ENCODE data around the gene UBALD1.

Gene UBALD1

DNA sequence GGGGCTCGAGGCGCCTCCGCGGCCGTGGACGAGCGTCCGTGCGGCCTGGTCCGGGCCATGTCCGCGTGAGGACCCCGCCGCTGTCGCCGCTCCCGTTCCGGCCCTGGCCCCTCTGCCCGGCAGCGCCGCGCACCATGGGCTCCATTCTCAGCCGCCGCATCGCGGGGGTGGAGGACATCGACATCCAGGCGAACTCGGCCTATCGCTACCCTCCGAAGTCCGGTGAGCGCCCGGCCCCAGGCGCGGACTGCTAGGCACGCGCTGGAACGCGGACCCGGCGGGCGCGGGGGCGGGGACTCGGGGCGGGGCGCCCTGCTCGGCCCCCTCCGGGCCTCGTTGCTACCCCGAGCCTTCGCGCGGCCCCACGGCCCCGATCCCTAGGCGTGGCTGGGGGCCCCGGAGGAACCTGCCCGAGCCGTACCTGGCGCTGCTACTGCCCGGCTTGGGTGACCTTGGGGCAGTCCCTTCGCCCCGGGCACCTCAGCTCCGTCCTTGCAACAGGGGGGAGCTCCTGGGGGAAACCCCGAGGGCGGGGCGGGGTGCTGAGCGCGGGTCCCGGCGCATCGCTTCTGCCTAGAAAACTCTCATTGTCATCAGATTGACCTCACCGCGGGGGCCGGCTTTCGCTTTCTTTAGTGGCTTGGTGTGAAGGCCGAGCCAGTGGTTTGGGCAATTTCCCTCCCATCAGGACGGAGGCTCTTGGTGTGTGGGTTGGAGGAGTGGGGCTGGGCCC, 10.3 kb upstream of the UBALD1 start:
- no peak for TF ChIP-seq CTCF (IDR thresholded peaks at IDR 0.05; ENCODE audit: low read depth, low read length, missing control alignments)
- no peak for DNase-seq (ENCODE audit: low read depth)
- in situ Hi-C loops (cut with HindIII; ENCODE audit: low sequenced_read_pairs): loop anchor here (25.0 kb wide), 1 partner anchor 113 kb away; no protein-coding TSS in a partner anchor
- H3K4me3 ChIP-seq (ENCODE audit: low read depth, low read length): peak overlapping the region; percentile 89

DNA sequence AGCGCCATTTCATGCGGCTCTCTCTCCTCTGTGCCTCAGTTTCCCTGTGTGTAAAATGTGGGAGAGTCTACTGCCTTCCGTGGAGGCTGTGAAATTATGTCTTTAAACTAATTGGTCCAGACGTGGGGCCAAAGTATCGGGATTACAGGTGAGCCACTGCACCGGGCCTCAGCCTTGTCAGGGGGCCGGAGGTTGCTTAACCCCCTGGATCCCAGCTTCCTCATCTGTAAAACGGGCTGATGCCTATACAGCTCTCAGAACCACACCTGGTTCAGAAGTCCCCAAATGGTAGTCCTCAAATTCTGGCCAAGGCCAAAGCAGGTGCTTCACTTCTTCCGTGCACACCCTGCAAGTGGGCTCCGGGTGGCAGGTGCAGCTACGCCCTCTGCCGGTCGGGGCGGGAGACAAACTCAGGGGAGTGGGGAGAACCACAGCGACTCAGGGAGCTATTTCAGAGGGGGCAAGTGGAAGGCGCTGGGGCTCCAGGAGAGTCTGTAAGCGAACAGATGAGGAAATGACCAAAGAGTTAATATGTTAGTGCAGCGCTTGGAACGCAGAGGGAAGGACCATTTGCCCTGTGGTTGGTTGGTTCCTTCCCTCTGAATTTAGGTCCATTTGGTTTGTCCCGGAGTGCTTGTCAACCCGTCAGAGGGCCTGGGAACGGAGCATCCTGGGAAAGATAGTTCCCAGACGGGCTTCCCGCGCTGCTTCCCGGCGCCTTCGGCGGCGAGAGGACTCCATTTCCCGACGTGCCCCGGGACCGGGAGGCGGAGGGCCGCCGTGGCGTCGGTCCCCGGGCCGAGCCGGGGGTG, 9.5 kb upstream of the UBALD1 start, which contains the start of gene MGRN1:
Gene MGRN1 (plus strand): TSS at position 812 of the 812 bp plus-strand sequence. CDS start 135 bp downstream, outside the sequence.
- in situ Hi-C loops (cut with HindIII; ENCODE audit: low sequenced_read_pairs): no loop called here

GRCh38 chr16:4623593-4623992, 8.9 kb upstream of the UBALD1 start:
- no peak for DNase-seq (ENCODE audit: low read depth)
- in situ Hi-C loops (cut with HindIII; ENCODE audit: low sequenced_read_pairs): no loop called here
- no peak for TF ChIP-seq CTCF (IDR thresholded peaks at IDR 0.05; ENCODE audit: low read depth, low read length, missing control alignments)
- H3K4me3 ChIP-seq (ENCODE audit: low read depth, low read length): no peak overlapping the region

More for the DNA sequence above, 9.5 kb upstream of the UBALD1 start, which contains the start of gene MGRN1:
- peak within 1 kb of the TSS; percentile 89 for H3K4me3 ChIP-seq (ENCODE audit: low read depth, low read length)
- DNase-seq (ENCODE audit: low read depth): peak; percentile 98
- TF ChIP-seq CTCF (IDR thresholded peaks at IDR 0.05; ENCODE audit: low read depth, low read length, missing control alignments): peak; percentile 94

- in situ Hi-C loops (cut with HindIII; ENCODE audit: low sequenced_read_pairs): no loop called here
- no peak for DNase-seq (ENCODE audit: low read depth)
- TF ChIP-seq CTCF (IDR thresholded peaks at IDR 0.05; ENCODE audit: low read depth, low read length, missing control alignments): no peak
- H3K4me3 ChIP-seq (ENCODE audit: low read depth, low read length): no peak overlapping the region
These were observed 4.1 kb upstream of the UBALD1 start for GRCh38 chr16:4618645-4619418.

DNA sequence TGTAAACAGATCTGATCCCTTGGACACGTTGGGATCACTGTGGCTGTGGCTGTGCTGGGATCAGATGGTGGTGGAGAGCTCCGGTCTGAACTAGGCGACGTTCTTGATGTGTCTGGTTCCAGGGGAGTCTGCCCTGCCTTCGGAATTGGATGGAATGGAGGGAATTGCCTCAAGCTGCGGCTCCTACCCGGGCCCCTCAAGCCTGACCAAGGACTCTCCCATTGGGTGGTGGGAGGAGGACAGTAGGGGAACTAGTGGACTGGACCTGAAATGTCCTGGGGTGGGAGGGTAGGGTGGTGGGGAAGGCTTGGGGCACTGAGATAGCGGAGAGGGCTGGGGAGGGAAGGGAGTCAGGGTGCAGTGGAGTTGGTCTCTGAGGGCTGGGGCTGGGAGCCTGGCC, 3.2 kb upstream of the UBALD1 start:
- in situ Hi-C loops (cut with HindIII; ENCODE audit: low sequenced_read_pairs): no loop called here
- no peak overlapping the region for H3K4me3 ChIP-seq (ENCODE audit: low read depth, low read length)
- no peak for DNase-seq (ENCODE audit: low read depth)
- TF ChIP-seq CTCF (IDR thresholded peaks at IDR 0.05; ENCODE audit: low read depth, low read length, missing control alignments): no peak

All from astrocyte of the cerebellum (primary cell).